ENCODE measurements around the gene AGBL1. TPM values are rescaled to one million over a fixed set of nuclear protein-coding genes. Genes with fewer than 3 reads are reported as not detected.
"Not testable (repeated sequence)": the region's sequence is repeated elsewhere in the genome, so short reads cannot be mapped to it uniquely, and the experiment has no call there.

Gene AGBL1
- total RNA-seq, 1 experiment from 2014 or later, result not detected

GRCh38 chr15:86505951-86506350, 426.3 kb downstream of the AGBL1 start:
- no peak for DNase-seq (ENCODE audit: low spot score)

GRCh38 chr15:86506401-86506800, 426.7 kb downstream of the AGBL1 start:
- DNase-seq (ENCODE audit: low spot score), result no peak

- DNase-seq (ENCODE audit: low spot score), result no peak
Measured at GRCh38 chr15:86515625-86516024, 436.0 kb downstream of the AGBL1 start.

GRCh38 chr15:86522721-86523120, 443.1 kb downstream of the AGBL1 start:
- no peak for DNase-seq (ENCODE audit: low spot score)

GRCh38 chr15:86526938-86527690, 447.4 kb downstream of the AGBL1 start:
- no peak for DNase-seq (ENCODE audit: low spot score)

- DNase-seq (ENCODE audit: low spot score), result not testable (repeated sequence)
Measured at GRCh38 chr15:86528094-86528493, 448.4 kb downstream of the AGBL1 start.

GRCh38 chr15:86538141-86538540, 458.5 kb downstream of the AGBL1 start:
- DNase-seq (ENCODE audit: low spot score), result no peak

- DNase-seq (ENCODE audit: low spot score), result no peak
Measured at GRCh38 chr15:86540840-86541467, 461.3 kb downstream of the AGBL1 start.

- DNase-seq (ENCODE audit: low spot score), result no peak
Measured at GRCh38 chr15:86541540-86541939, 461.9 kb downstream of the AGBL1 start.

GRCh38 chr15:86550075-86550474, 470.4 kb downstream of the AGBL1 start:
- no peak for DNase-seq (ENCODE audit: low spot score)

- DNase-seq (ENCODE audit: low spot score), result no peak
Measured at GRCh38 chr15:86553108-86553507, 473.4 kb downstream of the AGBL1 start.

GRCh38 chr15:86555098-86555497, 475.4 kb downstream of the AGBL1 start:
- no peak for DNase-seq (ENCODE audit: low spot score)

- DNase-seq (ENCODE audit: low spot score), result no peak
Measured at GRCh38 chr15:86555939-86556338, 476.3 kb downstream of the AGBL1 start.

- DNase-seq (ENCODE audit: low spot score), result no peak
Measured at GRCh38 chr15:86556396-86557017, 476.8 kb downstream of the AGBL1 start.

- DNase-seq (ENCODE audit: low spot score), result no peak
Measured at GRCh38 chr15:86557018-86557550, 477.4 kb downstream of the AGBL1 start.

- DNase-seq (ENCODE audit: low spot score), result no peak
Measured at GRCh38 chr15:86558252-86558651, 478.6 kb downstream of the AGBL1 start.

- DNase-seq (ENCODE audit: low spot score), result no peak
Measured at GRCh38 chr15:86558686-86559085, 479.0 kb downstream of the AGBL1 start.

GRCh38 chr15:86568378-86568777, 488.7 kb downstream of the AGBL1 start:
- DNase-seq (ENCODE audit: low spot score), result no peak

GRCh38 chr15:86570738-86571137, 491.1 kb downstream of the AGBL1 start:
- no peak for DNase-seq (ENCODE audit: low spot score)

- DNase-seq (ENCODE audit: low spot score), result no peak
Measured at GRCh38 chr15:86571873-86572272, 492.2 kb downstream of the AGBL1 start.

- no peak for DNase-seq (ENCODE audit: low spot score)
Measured at GRCh38 chr15:86572368-86572841, 492.7 kb downstream of the AGBL1 start.

GRCh38 chr15:86573476-86573875, 493.8 kb downstream of the AGBL1 start:
- no peak for DNase-seq (ENCODE audit: low spot score)

- DNase-seq (ENCODE audit: low spot score), result no peak
Measured at GRCh38 chr15:86588413-86588812, 508.7 kb downstream of the AGBL1 start.

Measured in A172 (cell line).